HepG2 (cell line): Measurements from ENCODE around the gene U2SURP. TPM values are rescaled to one million over a fixed set of nuclear protein-coding genes. Genes with fewer than 3 reads are reported as not detected.
A peak's percentile ranks its signal among the peaks of the same experiment; 100 is the strongest.

ENCODE experiments used
- ATAC-seq: fragments of 200-7000 bp; cut with Tn5 transposase; 3 replicates; pipeline ENCODE4 v1.9.1; 2020; ENCODE audit warnings: mild to moderate bottlenecking, moderate library complexity
- BruUV-seq: library from RNA; stranded (reverse); fragments of 400-500 nt; replicated peaks from 2 replicates; lab custom pipeline; 2021; lab: Mats Ljungman, UMichigan
- CTCF ChIA-PET: fragments of 300-600 bp; formaldehyde crosslinking; extraction: SDS; loops from one replicate; lab custom pipeline; 2021; ENCODE audit warnings: low total read pairs, inconsistent platforms, low intra/inter-chr PET ratio; lab: Yijun Ruan, JAX
- POLR2A ChIA-PET: fragments of 350-600 bp; sonication (Branson Sonifier 250); formaldehyde crosslinking; loops from one replicate; lab custom pipeline; 2020; ENCODE audit warnings: antibody characterized with exemption, inconsistent platforms; lab: Yijun Ruan, JAX
- DNase-seq: peaks from one replicate; pipeline ENCODE4 v3.0.0-alpha.2; 2015; ENCODE audit warnings: low spot score
- FAIRE-seq: peaks from 3 replicates; lab custom pipeline; 2011; peaks lifted over from hg19 to GRCh38; lab: Jason Lieb, UNC
- H2AFZ ChIP-seq: one replicate; pipeline ENCODE4 v1.6.1; 2011; ENCODE audit warnings: low read length, inconsistent platforms
- H3K27ac ChIP-seq: fragments of 300-600 bp; 3 replicates; pipeline ENCODE4 v1.8.0; 2011; ENCODE audit warnings: mixed run types, mild to moderate bottlenecking, mixed read lengths, low read length, inconsistent platforms; ENCODE audit not compliant: insufficient read depth; ENCODE audit errors: extremely low read length
- H3K27me3 ChIP-seq, 2 experiments: fragments of 200-600 bp in 1 of 2; 2 replicates in 1 of 2; 3 replicates in 1 of 2; pipeline versions ENCODE4 v1.6.0 to v1.8.0; 2011; ENCODE audit warnings: low read length in 2 of 2, mild to moderate bottlenecking in 2 of 2, moderate library complexity in 2 of 2, inconsistent platforms in 1 of 2; ENCODE audit not compliant: insufficient read depth in 2 of 2, control insufficient read depth in 1 of 2
- H3K36me3 ChIP-seq, 2 experiments: fragments of 200-600 bp in 1 of 2; replicated peaks in 1 of 2; 2 replicates in 1 of 2; 3 replicates in 1 of 2; pipeline versions ENCODE4 v1.5.1 to v1.8.0; 2011; ENCODE audit warnings: low read length in 2 of 2, inconsistent platforms in 1 of 2; ENCODE audit not compliant: insufficient read depth in 2 of 2, control insufficient read depth in 1 of 2
- H3K4me1 ChIP-seq: 2 replicates; pipeline ENCODE4 v1.5.1; 2012; ENCODE audit warnings: low read length, inconsistent platforms; ENCODE audit not compliant: insufficient read depth
- H3K4me2 ChIP-seq: 2 replicates; pipeline ENCODE4 v1.6.0; 2011; ENCODE audit warnings: low read depth, low read length, inconsistent platforms
- H3K4me3 ChIP-seq, 3 experiments: fragments of 200-600 bp in 1 of 3; sonication (generic), shearing (Covaris generic) in 1 of 3; replicated peaks in 1 of 3; 2 replicates each; pipeline ENCODE4 v1.5.1; 2011 to 2016; ENCODE audit warnings: low read length in 3 of 3, inconsistent platforms in 2 of 3, low read depth in 2 of 3, mild to moderate bottlenecking in 2 of 3, control low read depth in 1 of 3, mixed read lengths in 1 of 3; ENCODE audit not compliant: insufficient read depth in 1 of 3
- H3K79me2 ChIP-seq: one replicate; pipeline ENCODE4 v1.6.1; 2011; ENCODE audit warnings: low read length, inconsistent platforms; ENCODE audit not compliant: insufficient read depth
- H3K9ac ChIP-seq: 2 replicates; pipeline ENCODE4 v1.6.0; 2011; ENCODE audit warnings: mild to moderate bottlenecking, low read depth, low read length, inconsistent platforms; ENCODE audit not compliant: insufficient read depth
- H3K9me3 ChIP-seq: 2 replicates; pipeline ENCODE4 v1.5.1; 2012; ENCODE audit warnings: mild to moderate bottlenecking, low read length
- H4K20me1 ChIP-seq: 2 replicates; pipeline ENCODE4 v1.6.0; 2011; ENCODE audit warnings: inconsistent platforms, mild to moderate bottlenecking, low read length, moderate library complexity; ENCODE audit not compliant: insufficient read depth
- GATAD1 ChIP-seq: IDR thresholded peaks from 2 replicates; pipeline ENCODE4 v1.6.1; 2016; ENCODE audit warnings: missing genetic modification reagents, missing compliant biosample characterization
- NFATC3 ChIP-seq: sonication (generic); formaldehyde crosslinking; IDR thresholded peaks from 2 replicates; pipeline ENCODE4 v1.5.1; 2020; ENCODE audit warnings: mild to moderate bottlenecking, missing genetic modification reagents
- SCMH1 ChIP-seq: sonication (generic); formaldehyde crosslinking; IDR thresholded peaks from 2 replicates; pipeline ENCODE4 v1.9.0; 2021; ENCODE audit warnings: missing genetic modification reagents, mild to moderate bottlenecking, borderline replicate concordance
- STAG1 ChIP-seq: sonication (generic); formaldehyde crosslinking; IDR thresholded peaks from 2 replicates; pipeline ENCODE4 v1.4.0; 2020; ENCODE audit warnings: missing genetic modification reagents
- ZNF205 ChIP-seq: IDR thresholded peaks from 2 replicates; pipeline ENCODE4 v1.6.1; 2018; ENCODE audit warnings: missing biosample characterization, missing genetic modification reagents
- ZNF773 ChIP-seq: sonication (generic); formaldehyde crosslinking; IDR thresholded peaks from 2 replicates; pipeline ENCODE4 v1.4.0; 2020; ENCODE audit warnings: missing genetic modification reagents, borderline replicate concordance
- WGBS: methylation state at CpG from one replicate; pipeline ENCODE4 v1.1.6; 2017; ENCODE audit warnings: low lambda C conversion rate; 5-methylcytosine and 5-hydroxymethylcytosine counted together
- in situ Hi-C: cut with HindIII; loops from 2 replicates; pipeline ENCODE4 v1.10.0; 2017; ENCODE audit warnings: low pct_unique_long_range_greater_than_20kb; ENCODE audit not compliant: extremely low pct_ligation_motif_present
- intact Hi-C: fragments of 100-400 bp; cut with micrococcal nuclease; formaldehyde crosslinking; loops from one replicate; pipeline ENCODE4 v1.10.0; 2022; ENCODE audit not compliant: unreplicated experiment
- polyA plus RNA-seq, 8 experiments: library from polyadenylated mRNA; depleted of rRNA in 3 of 8; stranded (reverse) in 7 of 8; unstranded in 1 of 8; fragments of >200 nt; fragmentation: Illumina TruSeq in 4 of 8; extraction: Trizol in 4 of 8; gene quantifications; 2 replicates each; pipeline versions ENCODE4 v1.2.1 to v1.2.3, GENCODE V29; 2011 to 2016; ENCODE audit warnings: low read depth in 4 of 8, missing spikeins in 1 of 8, mixed read lengths in 1 of 8; ENCODE audit not compliant: insufficient read depth in 1 of 8
- total RNA-seq, 5 experiments: library from RNA; depleted of rRNA; stranded (reverse); fragments of >200 nt; fragmentation: Illumina TruSeq; extraction: Trizol; gene quantifications; 2 replicates each; pipeline ENCODE4 v1.2.3, GENCODE V29; 2016; ENCODE audit warnings: low read depth in 1 of 5
- TF ChIP-seq, protein P1 (sequence below): sonication (generic); formaldehyde crosslinking; IDR thresholded peaks from 2 replicates; pipeline ENCODE4 v1.5.0; 2020; ENCODE audit warnings: mild to moderate bottlenecking, missing genetic modification reagents, borderline replicate concordance
- TF ChIP-seq, protein P2 (sequence below): sonication (generic); formaldehyde crosslinking; IDR thresholded peaks from 2 replicates; pipeline ENCODE4 v1.5.0; 2020; ENCODE audit warnings: mild to moderate bottlenecking, missing genetic modification reagents, moderate library complexity
- TF ChIP-seq, protein P3 (sequence below): sonication (generic); formaldehyde crosslinking; IDR thresholded peaks from one replicate; pipeline ENCODE4 v1.5.1; 2020; ENCODE audit warnings: mild to moderate bottlenecking, missing genetic modification reagents; ENCODE audit errors: not compliant biosample characterization

U2SURP gene
- total and polyA plus RNA-seq, 2 of the 13 experiments (the other 11 are each of a cell fraction or from before 2014, with no cell fraction given): 55.9 to 173 TPM

DNA sequence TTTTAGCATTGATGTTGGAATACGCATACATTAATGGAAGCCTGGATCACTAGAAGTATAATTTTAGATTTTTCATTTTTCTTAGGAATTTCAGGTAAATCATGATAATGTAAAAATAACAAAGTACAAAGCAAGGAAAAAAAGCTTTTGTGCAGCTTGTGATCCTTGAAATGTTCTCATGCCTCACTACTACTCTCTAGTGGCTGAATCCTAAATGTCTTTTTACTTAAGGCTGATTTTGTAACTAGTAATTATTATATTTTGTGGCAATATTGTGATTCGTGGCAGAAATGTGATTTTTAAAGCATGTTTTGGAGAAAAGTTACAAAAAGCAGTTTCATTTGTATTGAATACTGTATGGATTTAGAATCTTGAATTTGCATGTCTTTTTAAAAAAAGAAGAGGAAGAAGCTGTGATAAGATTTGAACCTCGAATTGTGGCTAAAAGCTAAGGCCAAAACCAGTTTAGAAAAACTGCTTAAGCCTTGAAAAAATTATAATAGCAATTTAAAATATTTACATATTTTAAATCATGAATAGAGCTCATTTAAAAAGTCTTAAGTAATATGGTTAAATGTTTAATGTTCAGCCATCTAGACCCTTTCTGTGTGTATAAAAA is 39.0 kb downstream of the U2SURP start:
- CTCF ChIA-PET: no interaction called here
- H4K20me1 ChIP-seq: no peaks in the 10 kb centered on the region
- no peak overlapping the region for H3K4me2 ChIP-seq
- H3K9me3 ChIP-seq: no peaks in the 10 kb centered on the region
- FAIRE-seq (no peak), DNase-seq (no peak), ATAC-seq (no peak; the same call in 2 of the 3 replicates)
- no TSS peak for BruUV-seq
- H3K79me2 ChIP-seq: no peaks in the 10 kb centered on the region
- no peak overlapping the region for H2AFZ ChIP-seq
- 88% methylated on average over 3 of the region's 3 CpGs for WGBS
- in situ Hi-C loops (no loop called here), intact Hi-C loops (no loop called here)
- no peak overlapping the region for H3K9ac ChIP-seq
- peaks cover 9 to 61% of the 10 kb centered on the region in 2 experiments for H3K36me3 ChIP-seq
- POLR2A ChIA-PET: no interaction called here
- no peaks in the 10 kb centered on the region for H3K4me1 ChIP-seq
- H3K4me3 ChIP-seq: no peak overlapping the region
- H3K27ac ChIP-seq: no peak overlapping the region
- H3K27me3 ChIP-seq: no peaks in the 10 kb centered on the region
- TF ChIP-seq, protein P1, sequence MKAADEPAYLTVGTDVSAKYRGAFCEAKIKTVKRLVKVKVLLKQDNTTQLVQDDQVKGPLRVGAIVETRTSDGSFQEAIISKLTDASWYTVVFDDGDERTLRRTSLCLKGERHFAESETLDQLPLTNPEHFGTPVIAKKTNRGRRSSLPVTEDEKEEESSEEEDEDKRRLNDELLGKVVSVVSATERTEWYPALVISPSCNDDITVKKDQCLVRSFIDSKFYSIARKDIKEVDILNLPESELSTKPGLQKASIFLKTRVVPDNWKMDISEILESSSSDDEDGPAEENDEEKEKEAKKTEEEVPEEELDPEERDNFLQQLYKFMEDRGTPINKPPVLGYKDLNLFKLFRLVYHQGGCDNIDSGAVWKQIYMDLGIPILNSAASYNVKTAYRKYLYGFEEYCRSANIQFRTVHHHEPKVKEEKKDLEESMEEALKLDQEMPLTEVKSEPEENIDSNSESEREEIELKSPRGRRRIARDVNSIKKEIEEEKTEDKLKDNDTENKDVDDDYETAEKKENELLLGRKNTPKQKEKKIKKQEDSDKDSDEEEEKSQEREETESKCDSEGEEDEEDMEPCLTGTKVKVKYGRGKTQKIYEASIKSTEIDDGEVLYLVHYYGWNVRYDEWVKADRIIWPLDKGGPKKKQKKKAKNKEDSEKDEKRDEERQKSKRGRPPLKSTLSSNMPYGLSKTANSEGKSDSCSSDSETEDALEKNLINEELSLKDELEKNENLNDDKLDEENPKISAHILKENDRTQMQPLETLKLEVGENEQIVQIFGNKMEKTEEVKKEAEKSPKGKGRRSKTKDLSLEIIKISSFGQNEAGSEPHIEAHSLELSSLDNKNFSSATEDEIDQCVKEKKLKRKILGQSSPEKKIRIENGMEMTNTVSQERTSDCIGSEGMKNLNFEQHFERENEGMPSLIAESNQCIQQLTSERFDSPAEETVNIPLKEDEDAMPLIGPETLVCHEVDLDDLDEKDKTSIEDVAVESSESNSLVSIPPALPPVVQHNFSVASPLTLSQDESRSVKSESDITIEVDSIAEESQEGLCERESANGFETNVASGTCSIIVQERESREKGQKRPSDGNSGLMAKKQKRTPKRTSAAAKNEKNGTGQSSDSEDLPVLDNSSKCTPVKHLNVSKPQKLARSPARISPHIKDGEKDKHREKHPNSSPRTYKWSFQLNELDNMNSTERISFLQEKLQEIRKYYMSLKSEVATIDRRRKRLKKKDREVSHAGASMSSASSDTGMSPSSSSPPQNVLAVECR (CRISPR knock-in tag): no peak
- TF ChIP-seq ZNF773 (CRISPR knock-in tag): no peak
- no peak for TF ChIP-seq ZNF205
- TF ChIP-seq NFATC3 (CRISPR knock-in tag): no peak
- TF ChIP-seq SCMH1 (CRISPR knock-in tag): no peak
- TF ChIP-seq, protein P2, sequence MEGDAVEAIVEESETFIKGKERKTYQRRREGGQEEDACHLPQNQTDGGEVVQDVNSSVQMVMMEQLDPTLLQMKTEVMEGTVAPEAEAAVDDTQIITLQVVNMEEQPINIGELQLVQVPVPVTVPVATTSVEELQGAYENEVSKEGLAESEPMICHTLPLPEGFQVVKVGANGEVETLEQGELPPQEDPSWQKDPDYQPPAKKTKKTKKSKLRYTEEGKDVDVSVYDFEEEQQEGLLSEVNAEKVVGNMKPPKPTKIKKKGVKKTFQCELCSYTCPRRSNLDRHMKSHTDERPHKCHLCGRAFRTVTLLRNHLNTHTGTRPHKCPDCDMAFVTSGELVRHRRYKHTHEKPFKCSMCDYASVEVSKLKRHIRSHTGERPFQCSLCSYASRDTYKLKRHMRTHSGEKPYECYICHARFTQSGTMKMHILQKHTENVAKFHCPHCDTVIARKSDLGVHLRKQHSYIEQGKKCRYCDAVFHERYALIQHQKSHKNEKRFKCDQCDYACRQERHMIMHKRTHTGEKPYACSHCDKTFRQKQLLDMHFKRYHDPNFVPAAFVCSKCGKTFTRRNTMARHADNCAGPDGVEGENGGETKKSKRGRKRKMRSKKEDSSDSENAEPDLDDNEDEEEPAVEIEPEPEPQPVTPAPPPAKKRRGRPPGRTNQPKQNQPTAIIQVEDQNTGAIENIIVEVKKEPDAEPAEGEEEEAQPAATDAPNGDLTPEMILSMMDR (CRISPR knock-in tag): 0 out of 2 replicates have a peak, but pooled peaks have one; percentile 20
- TF ChIP-seq, protein P3, sequence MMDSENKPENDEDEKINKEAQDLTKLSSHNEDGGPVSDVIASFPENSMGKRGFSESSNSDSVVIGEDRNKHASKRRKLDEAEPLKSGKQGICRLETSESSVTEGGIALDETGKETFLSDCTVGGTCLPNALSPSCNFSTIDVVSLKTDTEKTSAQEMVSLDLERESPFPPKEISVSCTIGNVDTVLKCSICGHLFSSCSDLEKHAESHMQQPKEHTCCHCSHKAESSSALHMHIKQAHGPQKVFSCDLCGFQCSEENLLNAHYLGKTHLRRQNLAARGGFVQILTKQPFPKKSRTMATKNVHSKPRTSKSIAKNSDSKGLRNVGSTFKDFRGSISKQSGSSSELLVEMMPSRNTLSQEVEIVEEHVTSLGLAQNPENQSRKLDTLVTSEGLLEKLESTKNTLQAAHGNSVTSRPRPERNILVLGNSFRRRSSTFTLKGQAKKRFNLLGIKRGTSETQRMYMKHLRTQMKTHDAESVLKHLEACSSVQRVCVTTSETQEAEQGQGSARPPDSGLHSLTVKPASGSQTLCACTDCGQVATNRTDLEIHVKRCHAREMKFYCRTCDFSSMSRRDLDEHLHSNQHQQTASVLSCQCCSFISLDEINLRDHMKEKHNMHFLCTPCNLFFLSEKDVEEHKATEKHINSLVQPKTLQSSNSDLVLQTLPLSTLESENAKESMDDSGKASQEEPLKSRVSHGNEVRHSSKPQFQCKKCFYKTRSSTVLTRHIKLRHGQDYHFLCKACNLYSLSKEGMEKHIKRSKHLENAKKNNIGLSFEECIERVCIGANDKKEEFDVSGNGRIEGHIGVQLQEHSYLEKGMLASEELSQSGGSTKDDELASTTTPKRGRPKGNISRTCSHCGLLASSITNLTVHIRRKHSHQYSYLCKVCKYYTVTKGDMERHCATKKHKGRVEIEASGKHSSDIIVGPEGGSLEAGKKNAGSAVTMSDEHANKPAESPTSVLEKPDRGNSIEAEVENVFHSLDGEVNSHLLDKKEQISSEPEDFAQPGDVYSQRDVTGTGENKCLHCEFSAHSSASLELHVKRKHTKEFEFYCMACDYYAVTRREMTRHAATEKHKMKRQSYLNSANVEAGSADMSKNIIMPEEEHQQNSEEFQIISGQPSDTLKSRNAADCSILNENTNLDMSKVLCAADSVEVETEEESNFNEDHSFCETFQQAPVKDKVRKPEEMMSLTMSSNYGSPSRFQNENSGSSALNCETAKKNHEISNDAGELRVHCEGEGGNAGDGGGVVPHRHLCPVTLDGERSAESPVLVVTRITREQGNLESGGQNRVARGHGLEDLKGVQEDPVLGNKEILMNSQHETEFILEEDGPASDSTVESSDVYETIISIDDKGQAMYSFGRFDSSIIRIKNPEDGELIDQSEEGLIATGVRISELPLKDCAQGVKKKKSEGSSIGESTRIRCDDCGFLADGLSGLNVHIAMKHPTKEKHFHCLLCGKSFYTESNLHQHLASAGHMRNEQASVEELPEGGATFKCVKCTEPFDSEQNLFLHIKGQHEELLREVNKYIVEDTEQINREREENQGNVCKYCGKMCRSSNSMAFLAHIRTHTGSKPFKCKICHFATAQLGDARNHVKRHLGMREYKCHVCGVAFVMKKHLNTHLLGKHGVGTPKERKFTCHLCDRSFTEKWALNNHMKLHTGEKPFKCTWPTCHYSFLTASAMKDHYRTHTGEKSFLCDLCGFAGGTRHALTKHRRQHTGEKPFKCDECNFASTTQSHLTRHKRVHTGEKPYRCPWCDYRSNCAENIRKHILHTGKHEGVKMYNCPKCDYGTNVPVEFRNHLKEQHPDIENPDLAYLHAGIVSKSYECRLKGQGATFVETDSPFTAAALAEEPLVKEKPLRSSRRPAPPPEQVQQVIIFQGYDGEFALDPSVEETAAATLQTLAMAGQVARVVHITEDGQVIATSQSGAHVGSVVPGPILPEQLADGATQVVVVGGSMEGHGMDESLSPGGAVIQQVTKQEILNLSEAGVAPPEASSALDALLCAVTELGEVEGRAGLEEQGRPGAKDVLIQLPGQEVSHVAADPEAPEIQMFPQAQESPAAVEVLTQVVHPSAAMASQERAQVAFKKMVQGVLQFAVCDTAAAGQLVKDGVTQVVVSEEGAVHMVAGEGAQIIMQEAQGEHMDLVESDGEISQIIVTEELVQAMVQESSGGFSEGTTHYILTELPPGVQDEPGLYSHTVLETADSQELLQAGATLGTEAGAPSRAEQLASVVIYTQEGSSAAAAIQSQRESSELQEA (CRISPR knock-in tag): no peak
- no peak for TF ChIP-seq GATAD1 (CRISPR knock-in tag)
- TF ChIP-seq STAG1 (CRISPR knock-in tag): peak; percentile 40
